Pons (tissue), 1 donor: Measurements from ENCODE around the gene GPR171.

Experiments
- DNase-seq: peaks from one replicate; pipeline ENCODE4 v3.0.0-alpha.2; 2016; ENCODE audit warnings: low spot score

Gene GPR171

DNA sequence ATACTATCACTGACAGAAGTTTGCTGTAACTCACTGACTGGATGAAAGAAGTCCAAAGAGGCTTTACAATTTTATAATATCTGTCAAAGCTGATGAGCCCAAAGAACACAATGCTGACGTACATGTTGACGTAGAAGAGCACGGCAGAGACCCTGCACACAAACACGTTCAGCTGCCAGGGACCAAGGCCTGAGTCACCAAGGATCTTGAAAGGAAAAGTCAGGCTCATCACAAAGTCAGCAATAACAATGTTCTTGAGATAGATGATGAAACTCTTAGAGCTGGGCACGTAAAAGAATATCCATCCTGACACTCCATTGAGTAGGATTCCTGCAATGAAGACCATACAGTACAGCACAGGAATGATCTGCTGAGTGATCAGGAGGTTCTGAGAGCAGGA lies 10.9 kb upstream of the GPR171 start:
- DNase-seq = no peak

DNA sequence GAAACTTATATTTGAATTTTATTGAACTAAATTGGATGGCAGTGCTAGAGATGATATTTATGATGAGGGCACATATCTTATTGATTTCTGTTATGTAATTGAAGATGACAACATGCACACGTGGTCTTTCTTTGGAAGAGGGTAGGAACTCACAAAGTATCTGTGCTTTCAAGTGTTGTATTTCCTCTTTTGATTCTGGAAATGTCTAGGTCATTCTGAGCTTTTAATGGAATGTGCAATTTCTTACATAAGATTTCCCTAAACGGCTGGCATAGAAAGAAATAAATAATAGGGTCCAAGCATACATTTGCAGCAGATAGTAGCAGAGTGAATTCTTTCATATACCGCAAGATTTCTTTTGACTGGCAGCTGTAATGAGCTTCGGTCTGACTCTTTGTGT lies 10.1 kb upstream of the GPR171 start:
- peak; percentile 53 for DNase-seq

DNA sequence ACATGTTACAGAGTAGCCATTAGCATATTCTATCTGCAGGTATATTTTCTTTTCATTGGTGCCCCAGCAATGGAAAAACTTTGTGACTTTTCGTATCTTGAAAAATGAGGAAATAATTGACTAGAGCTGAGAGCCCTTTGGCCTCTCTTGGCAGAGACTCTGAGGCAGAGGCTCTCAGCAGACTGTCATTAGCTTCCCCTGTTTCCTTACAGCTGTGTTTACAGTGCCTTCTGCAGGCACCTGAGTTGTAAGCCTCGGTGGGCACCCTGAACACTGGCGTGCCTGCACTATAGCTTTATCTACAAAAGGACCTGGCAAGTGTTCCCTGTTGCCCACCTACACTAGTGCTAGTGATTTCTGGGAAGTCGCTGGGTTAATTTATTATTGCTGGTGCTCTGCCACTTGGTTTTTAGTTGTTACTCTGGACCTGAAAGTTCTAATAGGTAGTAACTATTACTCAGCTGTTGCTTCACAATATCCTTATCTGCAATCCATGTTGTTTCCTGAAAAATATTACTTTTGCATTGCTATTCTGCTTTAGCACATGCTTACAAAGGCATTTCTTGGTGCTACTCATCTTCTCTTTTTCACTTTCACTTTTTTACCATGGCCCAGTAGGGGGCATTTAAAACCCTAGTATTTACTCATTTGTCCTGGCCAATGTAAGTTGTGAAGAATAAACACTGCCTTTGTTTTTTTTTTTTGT lies 7.8 kb upstream of the GPR171 start:
- no peak for DNase-seq

DNA sequence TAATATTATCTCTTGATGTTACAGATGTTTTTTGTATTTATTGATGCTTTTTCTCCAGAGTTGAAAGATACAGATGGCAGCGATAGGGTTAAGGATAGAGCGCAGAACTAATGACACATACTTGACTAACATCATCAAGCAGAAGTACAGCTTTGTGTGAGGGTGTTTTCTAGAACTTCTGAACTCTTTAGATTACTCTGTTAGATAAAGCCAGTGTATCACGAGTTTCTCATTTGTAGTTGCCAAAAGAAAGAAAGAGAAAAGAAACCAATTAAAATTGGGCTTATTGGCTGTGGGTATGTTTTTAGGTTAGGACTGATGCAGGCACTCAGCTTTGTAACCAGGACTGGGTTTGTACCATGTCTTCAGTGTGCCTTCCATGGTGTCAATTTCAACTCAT lies 6.6 kb upstream of the GPR171 start:
- no peak for DNase-seq

DNA sequence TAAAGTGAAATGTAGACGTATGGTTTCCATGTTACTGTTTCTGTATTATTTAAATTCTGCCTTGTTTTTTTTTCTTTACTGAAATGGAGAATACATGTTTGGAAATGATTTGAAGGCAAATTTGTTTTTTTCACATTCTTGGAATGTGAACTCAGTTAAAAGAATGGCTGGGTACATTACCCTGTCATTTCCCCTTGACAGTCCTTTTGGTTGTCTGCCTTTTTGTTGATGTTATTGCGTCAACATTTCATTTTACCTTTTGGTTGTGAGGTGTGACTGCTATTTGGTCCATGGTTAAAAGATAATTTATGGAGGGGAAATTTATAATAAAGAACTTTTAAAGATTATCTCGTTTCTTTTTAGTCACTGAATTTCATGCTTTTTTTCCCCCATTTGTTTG lies 3.2 kb upstream of the GPR171 start:
- no peak for DNase-seq

DNA sequence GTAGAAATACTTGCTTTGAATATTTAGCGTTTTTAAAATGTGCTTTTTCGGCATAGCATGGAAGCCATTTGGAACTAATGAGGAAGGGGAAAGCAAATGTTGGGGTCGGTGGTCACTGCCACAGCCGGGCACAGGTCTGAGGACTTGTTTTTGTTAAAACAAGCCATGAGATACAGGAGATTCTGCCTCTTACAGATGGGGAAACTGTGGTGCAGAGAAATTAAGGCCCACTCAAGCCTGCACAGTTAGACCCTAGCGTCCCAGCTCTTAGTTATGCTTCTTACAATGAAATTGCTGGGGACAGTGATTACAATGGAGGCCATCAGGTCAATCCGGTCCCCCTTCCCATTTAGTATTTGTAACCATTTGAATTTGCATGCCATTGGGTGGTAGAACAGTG lies 2.5 kb upstream of the GPR171 start:
- DNase-seq = no peak

DNA sequence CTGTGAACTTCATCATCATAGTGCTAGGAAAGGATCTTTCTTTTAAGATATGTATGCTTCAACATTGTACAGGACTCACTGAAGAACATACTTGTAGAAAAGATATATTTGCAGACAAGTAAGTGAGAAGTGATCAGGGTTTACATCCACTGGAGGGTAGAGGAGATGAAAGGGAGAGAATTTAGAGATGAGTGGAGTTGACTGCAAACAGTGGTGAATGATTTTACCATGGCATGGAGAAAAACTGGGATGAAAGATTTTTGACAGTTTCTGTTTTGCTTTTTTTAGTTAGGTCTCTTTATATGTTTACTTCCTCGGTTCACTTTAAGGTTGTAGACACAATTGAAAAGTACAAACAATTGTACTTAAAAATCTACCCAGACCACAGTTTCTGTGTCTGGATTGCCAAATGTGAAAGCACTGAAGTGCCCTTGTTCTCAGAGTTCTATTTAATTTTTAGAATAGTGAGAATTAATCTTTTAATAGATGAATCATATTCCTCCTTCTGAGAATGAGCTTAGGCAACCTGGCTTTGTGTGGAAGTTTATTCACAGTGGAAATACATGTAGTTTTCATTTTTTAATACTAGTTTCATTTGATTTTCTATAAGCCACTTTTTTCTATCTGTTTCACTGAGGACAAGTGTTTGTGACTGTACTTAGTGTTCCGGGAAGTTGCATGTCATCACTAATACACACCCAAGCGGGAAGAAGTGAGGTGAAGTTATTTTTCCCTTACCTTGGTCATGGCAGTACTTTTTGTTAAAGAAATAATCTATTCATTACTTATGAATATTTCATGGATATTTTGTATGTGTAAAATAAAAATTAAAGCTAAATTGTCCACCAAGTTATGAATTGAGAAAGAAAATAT lies 1.8 kb upstream of the GPR171 start:
- DNase-seq = no peak

DNA sequence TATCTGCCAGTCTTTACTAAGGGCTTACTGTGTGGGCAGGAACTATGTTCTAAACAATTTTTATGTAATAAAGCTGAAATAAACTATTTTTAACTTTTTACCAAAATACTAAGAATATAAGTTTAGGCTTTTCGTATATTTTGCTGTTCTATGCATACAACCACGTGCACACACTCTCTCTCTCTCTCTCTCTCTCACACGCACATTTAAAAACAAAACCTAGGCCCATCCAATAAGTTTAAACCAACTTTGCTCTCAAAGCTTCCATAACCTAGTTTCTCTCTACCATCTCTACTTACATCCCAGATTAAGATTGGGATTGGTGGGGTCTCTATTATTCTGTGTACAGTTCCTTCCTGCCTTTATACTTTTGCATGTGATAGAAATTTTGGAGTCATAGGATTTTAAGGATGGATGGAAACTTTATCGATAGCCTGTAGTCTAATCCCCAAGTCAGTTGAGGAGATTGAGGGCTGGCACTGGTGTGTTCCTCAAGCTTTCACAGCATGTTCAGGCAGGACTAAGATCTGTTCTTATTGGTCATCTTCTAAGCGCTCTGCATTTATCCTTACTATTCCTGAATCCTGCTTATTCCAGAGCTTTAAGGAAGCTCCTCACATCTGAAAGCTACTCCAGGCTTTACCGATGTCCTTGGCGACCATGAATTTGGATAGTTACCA lies 1.8 kb downstream of the GPR171 start:
- no peak for DNase-seq

DNA sequence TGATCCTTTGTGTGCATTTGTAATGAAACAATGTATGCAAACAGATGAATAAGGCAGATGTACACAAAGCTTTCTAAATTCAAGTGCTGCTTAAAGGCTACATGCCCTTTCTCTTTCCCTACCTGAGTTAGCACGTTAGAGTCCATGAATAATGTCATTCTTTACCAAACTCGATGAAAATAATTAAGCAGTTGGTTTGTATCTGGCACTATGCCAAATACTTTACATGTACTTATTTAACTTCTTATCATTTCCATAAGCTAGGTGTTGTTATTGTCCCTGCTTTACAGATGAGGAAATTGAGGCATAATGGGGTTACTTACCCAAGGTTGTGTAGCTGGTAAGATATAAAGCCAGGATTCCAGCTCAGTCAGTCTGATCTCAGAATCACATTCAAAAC lies 2.4 kb downstream of the GPR171 start:
- no peak for DNase-seq

DNA sequence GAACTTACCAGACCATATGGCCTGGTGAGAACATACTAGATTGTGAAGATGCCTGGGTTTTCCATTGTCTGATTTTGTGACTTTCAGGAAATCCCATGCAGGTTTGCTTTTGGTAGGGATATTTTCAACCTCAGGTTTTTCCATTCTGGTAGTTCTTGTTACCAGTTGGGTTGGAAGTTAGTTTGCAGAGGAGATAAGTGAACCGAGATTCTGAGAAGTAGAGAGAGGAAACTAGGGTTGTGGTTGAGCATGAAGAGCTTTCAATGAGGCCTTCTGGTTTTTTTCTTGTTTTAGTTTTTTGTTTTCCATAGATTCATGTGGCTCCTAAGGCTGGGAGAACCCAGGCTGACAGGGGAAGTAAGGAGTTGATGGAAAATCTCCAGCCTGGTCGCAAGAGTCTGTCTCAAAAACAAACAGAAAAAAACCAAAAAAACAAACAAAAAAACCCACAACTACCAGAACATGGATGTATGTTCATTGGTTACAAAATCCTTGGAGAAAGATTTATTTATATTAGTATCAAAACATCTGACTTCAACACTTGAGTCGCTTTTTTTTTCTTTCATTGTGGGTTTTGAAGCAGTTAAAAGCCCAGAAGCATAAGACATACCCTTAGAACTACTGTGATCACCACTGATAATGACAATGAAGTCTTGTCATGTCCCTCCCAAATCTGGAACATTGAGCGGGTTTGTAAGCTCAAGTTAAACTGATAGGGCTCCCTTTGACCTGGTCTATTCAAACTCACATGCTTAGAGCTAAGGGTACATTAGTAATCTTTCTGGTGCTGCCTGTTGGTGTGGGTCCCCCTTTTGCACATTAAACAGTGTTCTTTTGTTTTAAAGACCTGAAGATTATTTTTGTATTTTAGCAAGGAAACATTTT lies 3.2 kb downstream of the GPR171 start:
- no peak for DNase-seq

DNA sequence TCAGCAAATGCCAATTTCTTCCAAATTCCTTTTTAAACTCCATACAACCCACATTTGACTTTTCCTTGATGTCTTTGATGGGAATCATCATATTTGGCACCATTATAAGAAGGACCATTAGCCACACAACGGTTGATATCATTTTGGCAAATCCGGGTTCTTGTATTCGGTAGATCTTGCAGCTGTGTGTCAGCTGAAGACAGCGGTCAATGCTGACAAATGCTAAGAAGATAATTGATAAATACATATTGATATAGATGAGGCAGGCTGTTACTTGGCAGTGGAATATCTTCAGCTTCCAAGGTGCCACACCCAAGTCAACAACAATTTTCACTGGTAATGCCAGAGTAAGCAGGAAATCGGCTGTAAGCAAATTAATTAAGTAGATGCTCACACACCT lies 4.2 kb downstream of the GPR171 start:
- no peak for DNase-seq

DNA sequence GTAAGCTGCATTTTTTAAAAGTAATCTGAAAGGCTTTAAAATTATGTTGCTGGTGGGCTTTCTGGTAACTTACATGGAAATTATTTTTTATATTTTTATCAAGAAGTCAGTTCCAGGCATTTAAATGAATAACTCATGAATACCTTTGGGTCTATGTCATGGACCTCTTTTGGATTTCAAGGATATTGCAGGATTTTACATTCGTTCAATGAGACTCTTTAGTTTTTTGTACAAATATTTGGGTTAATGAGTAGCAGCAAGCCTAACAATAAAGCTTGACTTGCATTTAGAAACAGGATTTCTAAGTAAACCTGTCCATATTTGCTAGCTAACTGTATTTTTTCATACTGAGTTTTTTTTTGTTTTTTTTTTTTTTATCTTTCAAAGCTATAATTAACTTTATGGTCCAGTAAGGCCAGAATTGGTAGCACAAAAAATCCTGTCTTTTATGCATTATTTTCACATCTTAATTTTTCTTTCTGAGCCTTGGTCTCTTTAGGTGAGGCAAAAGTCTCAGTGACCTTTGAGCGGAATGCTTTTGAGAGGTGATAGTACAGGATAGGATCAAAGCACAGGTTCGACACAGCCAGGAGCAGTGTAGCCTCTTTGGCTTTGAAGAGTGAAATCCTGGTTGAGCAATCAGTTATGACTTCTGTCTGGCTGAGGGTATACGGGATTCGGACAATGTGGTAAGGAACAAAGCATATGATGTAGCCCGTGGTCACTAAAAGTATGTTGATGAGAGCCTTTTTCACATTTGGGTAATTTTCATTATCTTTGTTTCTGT lies 4.8 kb downstream of the GPR171 start:
- no peak for DNase-seq

DNA sequence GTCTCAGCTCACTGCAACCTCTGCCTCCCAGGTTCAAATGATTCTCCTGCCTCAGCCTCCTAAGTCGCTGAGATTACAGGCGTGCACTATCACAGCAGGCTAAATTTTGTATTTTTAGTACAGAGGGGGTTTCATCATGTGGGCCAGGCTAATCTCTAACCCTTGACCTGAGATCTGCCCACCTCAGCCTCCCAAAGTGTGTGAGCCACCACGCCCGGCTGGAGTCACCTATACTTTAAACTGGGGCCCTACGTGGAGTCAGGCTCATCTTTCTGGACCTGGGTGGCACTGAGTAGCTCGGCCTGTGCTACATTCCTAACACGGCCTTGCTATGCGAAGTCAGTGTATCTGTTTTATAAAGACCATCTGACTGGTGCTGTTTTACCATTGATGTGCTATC lies 5.8 kb downstream of the GPR171 start:
- DNase-seq = no peak

DNA sequence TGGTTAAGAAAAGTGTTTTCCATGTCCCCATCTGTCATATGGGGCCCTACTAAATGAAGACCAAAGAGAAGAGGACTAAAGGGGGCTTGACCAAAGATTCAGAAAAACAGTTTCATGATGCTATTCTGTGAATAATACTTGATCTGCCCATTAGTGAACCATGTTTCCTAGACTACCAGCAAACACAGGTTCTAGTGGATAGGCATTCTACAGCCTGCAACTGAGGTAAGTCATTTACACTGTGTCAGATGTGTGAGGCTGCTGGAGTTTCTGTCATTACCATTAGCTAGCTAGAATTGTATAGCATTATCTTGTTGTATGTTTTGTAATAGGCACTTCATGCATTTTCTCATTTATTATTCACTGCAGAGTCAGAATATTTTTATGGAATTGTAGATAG lies 6.6 kb downstream of the GPR171 start:
- no peak for DNase-seq

DNA sequence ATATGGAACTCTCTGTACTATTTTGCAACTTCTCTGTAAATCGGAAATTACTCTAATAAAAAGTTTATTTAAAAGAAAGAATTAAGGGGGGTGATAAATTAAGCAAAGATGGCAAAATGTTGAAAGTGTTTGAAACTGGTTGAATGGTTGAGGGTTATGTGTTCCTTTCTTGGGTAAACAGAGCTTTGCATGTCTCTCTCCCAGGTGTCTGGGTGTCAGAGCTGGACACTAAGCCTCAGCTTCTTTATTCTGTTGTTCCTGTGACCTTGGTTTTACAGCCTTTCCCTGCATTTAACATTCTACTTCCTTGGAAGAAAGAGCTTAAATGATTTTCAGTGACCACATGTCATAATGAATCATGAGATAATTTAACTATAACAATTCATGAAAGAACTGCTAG lies 7.2 kb downstream of the GPR171 start:
- DNase-seq = no peak

DNA sequence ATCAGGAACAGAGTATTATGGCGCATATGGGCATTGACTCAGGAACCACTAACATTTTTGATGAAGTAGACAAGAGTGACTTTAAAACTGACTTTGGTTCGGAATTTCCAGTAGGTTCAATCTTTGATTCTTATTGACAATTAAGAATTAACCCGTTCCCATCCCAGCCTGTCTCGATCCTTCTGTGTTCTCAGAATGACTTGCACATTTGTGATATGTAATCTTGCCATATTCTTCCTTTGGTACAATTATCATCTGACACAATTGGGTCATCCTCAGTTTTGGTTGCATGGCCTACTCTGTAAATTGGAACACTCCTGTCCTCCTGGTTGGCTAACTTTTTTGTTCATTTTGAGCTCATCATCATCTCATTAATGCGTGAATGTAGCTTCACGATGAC lies 10.5 kb downstream of the GPR171 start:
- DNase-seq = no peak

DNA sequence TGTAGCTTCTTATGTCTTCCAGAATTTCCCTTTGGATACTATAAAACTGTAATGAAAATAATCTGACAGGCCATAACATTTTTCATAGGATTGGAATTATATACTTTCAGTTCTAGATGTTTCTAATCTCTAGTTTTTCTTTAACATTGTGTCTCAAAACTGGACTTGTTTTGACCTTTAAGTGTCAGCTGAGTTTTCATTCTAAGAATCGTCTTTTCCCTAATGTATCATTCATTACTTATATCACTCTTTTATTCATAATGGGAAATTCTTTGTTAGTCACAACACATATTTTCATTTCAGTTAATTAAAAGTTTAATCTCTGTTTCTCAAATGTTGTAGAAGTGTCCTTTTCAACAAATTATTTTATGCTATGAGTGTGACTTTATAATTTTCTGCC lies 11.9 kb downstream of the GPR171 start:
- no peak for DNase-seq

DNA sequence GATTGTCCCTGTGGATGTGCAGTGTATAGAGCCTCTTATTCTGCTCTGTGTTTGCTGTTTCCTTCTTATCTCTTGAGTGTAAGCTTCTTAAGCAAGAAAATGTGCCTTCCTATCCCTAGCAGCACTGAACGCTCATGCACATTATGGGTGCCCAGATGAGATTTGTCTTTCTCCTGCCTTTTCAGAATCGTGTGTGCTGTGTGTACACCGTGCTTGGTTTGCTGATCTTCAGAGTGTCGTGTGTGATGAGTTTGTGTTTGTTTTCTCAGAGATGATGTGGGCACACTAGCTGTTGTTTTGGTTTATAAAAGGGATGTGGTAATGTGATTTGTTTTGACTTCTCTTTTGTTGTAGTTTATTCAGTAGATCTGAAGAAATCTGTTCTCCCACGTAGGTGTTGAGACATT lies 19.7 kb downstream of the GPR171 start:
- no peak for DNase-seq

DNA sequence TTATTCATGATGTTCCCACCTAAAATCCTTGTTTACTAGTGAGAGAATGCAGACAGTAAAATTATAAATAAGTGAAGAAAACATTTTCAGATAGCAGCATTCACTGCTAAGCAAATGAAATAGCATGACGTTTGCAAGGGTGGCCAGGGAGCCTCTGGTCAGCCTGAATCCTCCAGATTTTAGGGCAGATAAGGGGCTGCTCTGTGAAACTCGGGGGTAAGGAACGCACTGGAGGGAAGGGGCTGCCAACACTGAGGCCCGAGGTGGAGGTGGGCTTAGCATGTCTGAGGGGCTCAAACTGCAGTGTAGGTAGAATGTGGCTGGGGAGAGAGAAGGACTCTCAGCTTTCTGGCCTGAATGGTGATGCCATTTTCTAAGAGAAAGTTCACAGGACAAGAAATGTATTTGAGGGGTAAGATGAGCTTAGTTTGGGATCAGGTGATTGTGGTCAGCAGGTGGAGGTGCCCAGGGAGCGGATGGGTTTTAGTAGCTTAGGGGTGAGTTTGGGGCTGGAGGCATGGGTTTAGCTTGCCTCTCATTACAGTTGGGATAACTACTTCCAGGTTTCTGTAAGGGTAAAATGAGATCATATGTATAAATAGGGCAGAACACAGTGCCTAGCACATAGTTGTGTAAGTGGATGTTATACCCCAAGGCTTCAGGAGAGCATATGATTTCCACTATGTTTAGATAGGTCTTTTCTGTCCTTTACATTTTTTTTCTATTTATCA lies 20.5 kb downstream of the GPR171 start:
- no peak for DNase-seq

DNA sequence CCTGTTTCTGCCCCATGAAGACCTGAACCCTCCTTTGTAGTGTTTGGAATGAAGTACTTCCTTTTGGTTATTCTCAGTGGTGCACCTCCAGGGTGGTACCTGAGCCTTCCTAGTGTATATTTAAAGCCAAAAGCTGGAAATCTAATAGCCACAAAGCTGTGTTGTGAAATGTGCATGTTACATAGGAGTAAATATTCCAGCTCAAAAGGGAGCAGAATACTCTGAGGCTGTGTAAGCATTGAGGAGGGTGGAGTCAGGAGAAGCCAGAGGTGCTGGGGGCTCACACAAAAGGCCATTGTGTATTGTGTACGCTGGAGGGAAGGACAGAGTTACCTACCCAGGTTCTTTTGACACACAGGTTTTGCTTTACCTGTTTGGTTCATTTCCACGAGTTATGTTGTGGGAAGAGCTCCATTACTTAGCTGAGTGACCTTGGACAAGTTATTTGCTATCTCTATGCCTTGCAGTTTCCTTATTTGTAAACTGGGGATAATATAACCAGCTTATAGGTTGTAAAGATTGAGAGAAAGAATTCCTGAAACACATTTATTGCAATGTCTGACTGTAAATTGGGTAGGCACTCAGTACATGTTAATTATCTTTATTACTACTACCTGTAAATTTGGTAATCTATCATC lies 24.7 kb downstream of the GPR171 start:
- no peak for DNase-seq
